Nephron (organoid): ENCODE measurements around the gene ZC3H15.
"Not testable (repeated sequence)": the region's sequence is repeated elsewhere in the genome, so short reads cannot be mapped to it uniquely, and the experiment has no call there.

Experiments used
- H3K27ac Mint-ChIP-seq, 3 experiments: 2 replicates each; pipeline ENCODE4 v1.8.0; 2020; ENCODE audit warnings: mixed read lengths in 3 of 3, mild to moderate bottlenecking in 2 of 3, moderate library complexity in 1 of 3
- H3K27me3 Mint-ChIP-seq: 2 replicates; pipeline ENCODE4 v1.8.0; 2021; ENCODE audit warnings: low read depth, mild to moderate bottlenecking, moderate library complexity, mixed read lengths
- H3K36me3 Mint-ChIP-seq: 2 replicates; pipeline ENCODE4 v1.8.0; 2020; ENCODE audit warnings: low read depth, mixed read lengths
- H3K4me1 Mint-ChIP-seq: 2 replicates; pipeline ENCODE4 v1.8.0; 2020; ENCODE audit warnings: mixed read lengths
- H3K4me3 Mint-ChIP-seq, 3 experiments: 2 replicates each; pipeline ENCODE4 v1.8.0; 2020; ENCODE audit warnings: mild to moderate bottlenecking in 3 of 3, mixed read lengths in 3 of 3, moderate library complexity in 2 of 3
- H3K9me3 Mint-ChIP-seq: 2 replicates; pipeline ENCODE4 v1.8.0; 2020; ENCODE audit warnings: mixed read lengths
- CTCF ChIP-seq, 3 experiments: fragments of 200-600 bp; sonication (generic); IDR thresholded peaks; one replicate each; pipeline ENCODE4 v1.5.0; 2021; ENCODE audit warnings: antibody characterized with exemption in 3 of 3; ENCODE audit not compliant: unreplicated experiment in 3 of 3

ZC3H15 gene

DNA sequence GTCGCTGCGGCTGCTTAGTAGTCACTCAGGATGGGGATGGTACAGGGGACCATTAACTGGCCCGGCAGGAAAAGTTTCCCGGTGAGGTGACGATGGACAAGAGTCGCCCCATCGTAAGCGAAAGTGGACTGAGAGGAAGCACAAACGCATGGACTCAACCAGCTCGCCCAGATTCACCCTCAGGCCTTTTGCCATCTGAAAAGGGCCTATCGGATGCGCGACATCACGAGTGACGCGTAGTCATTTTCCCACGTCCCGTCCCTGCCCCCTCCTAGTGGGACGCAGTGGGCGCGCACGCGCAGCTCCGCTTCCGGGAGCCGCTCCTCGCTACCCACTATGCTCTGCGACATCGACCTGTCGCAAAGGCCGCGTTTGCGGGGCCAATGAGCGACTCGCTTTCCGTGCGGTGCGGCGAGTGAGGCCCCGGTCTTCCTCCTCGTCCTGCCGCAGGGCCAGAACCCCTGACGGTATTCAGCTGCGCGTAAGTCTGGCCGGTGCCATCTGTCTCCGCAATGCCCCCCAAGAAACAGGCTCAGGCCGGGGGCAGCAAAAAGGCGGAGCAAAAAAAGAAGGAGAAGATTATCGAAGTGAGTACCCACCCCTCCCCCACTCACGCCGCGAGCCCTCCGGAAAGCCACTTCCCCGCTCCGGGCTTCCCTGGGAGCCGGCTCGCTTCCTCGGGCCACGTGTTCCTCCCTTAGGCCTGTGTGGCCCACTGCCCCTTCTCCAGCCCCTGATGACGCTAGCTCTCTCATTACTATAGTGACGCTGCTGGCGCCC is at the start of gene ZC3H15:
ZC3H15 (plus strand) TSS at position 390 of the 780 bp plus-strand sequence; CDS start at position 513, 123 bp downstream.
- no peaks in the 10 kb centered on the region for H3K9me3 Mint-ChIP-seq

GRCh38 chr2:186437719-186438118 is 48.3 kb upstream of the ZC3H15 start:
- no peak for TF ChIP-seq CTCF (IDR thresholded peaks at IDR 0.05; ENCODE audit: unreplicated experiment in 3 of 3)
- Mint-ChIP-seq H3K27me3 (no peaks in the 10 kb centered on the region), H3K27ac (no peak overlapping the region), H3K36me3 (peaks cover 40% of the 10 kb centered on the region), H3K9me3 (peaks cover 13% of the 10 kb centered on the region), H3K4me3 (no peak overlapping the region), H3K4me1 (no peaks in the 10 kb centered on the region)

More for the DNA sequence above, at the start of gene ZC3H15:
- peak within 1 kb of the TSS; percentile 97 to 99 (median 99) for H3K27ac Mint-ChIP-seq
- H3K36me3 Mint-ChIP-seq: peaks cover 3% of the 10 kb centered on the region
- H3K27me3 Mint-ChIP-seq: no peaks in the 10 kb centered on the region
- peak within 1 kb of the TSS; percentile 97 to 99 (median 98) for H3K4me3 Mint-ChIP-seq
- no peak for TF ChIP-seq CTCF (IDR thresholded peaks at IDR 0.05; ENCODE audit: unreplicated experiment in 3 of 3)
- H3K4me1 Mint-ChIP-seq: peaks cover 55% of the 10 kb centered on the region

GRCh38 chr2:186439673-186440095 is 46.4 kb upstream of the ZC3H15 start:
- H3K4me1 Mint-ChIP-seq, H3K4me3 Mint-ChIP-seq, H3K27me3 Mint-ChIP-seq, H3K27ac Mint-ChIP-seq: not testable (repeated sequence)
- peaks cover 13% of the 10 kb centered on the region for H3K9me3 Mint-ChIP-seq
- peaks cover 30% of the 10 kb centered on the region for H3K36me3 Mint-ChIP-seq

DNA sequence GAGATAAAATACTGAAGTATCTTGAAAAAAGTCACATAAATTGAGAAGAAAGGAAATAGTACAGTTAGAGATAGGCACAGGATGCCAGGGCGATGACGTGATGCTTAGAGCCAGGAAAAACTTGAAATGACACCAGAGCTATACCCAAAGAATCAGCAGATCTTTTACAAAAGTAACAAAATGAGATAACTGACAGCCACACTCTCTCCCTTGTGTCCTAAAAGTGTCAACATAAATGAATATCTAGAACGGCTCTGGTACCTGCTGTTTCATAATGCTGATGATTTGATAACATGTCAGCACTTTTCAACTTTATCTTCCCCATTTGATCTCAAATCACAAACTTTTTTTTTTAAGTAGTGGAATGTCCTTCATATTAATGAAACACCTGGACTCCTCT is 45.6 kb upstream of the ZC3H15 start:
- H3K4me3 Mint-ChIP-seq: no peak overlapping the region
- no peaks in the 10 kb centered on the region for H3K27me3 Mint-ChIP-seq
- no peak for TF ChIP-seq CTCF (IDR thresholded peaks at IDR 0.05; ENCODE audit: unreplicated experiment in 3 of 3)
- peaks cover 13% of the 10 kb centered on the region for H3K9me3 Mint-ChIP-seq
- H3K27ac Mint-ChIP-seq: no peak overlapping the region
- peaks cover 30% of the 10 kb centered on the region for H3K36me3 Mint-ChIP-seq
- H3K4me1 Mint-ChIP-seq: no peaks in the 10 kb centered on the region

- peaks cover 21% of the 10 kb centered on the region for H3K36me3 Mint-ChIP-seq
- no peaks in the 10 kb centered on the region for H3K27me3 Mint-ChIP-seq
- no peak for TF ChIP-seq CTCF (IDR thresholded peaks at IDR 0.05; ENCODE audit: unreplicated experiment in 3 of 3)
- H3K9me3 Mint-ChIP-seq: peaks cover 13% of the 10 kb centered on the region
- H3K27ac Mint-ChIP-seq: no peak overlapping the region
- no peaks in the 10 kb centered on the region for H3K4me1 Mint-ChIP-seq
- H3K4me3 Mint-ChIP-seq: no peak overlapping the region
Measured at GRCh38 chr2:186442885-186443284, 43.2 kb upstream of the ZC3H15 start.

DNA sequence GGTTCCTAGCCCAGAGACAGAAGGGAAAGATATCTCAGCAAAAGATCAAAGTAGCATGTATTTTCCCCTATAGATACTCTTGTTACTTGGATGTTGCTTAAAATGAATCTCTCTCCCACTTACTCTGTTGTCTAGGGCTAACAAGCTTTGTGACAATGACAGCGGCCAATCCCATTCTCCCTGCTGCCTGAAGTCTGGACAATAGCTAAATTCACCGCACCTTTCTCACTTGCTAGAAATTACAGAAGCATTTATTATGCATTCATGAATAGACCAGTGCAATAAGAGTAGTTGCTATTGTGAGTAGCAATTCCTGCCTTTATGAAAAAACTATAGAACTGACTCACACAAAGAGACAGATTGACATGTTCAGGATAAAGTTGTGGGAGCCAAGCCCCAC is 42.2 kb upstream of the ZC3H15 start:
- no peak for TF ChIP-seq CTCF (IDR thresholded peaks at IDR 0.05; ENCODE audit: unreplicated experiment in 3 of 3)
- Mint-ChIP-seq H3K4me1 (no peaks in the 10 kb centered on the region), H3K27me3 (no peaks in the 10 kb centered on the region), H3K36me3 (peaks cover 13% of the 10 kb centered on the region), H3K27ac (no peak overlapping the region), H3K4me3 (no peak overlapping the region), H3K9me3 (peaks cover 6% of the 10 kb centered on the region)
